ENCODE results near the gene NEBL.

- no peak for TF ChIP-seq GATA3 (IDR thresholded peaks at IDR 0.05; ENCODE audit: low read depth, low read length)
- no peak for TF ChIP-seq GATA2 (IDR thresholded peaks at IDR 0.05; ENCODE audit: low read depth, low read length)
Measured at GRCh38 chr10:20748551-20748950, 148.6 kb downstream of the NEBL start.
